GM23248 (cell line): ENCODE measurements around the gene TRIP6. TPM values are rescaled to one million over a fixed set of nuclear protein-coding genes. Genes with fewer than 3 reads are reported as not detected.

Experiments used
- DNase-seq: peaks from one replicate; pipeline ENCODE4 v3.0.0-alpha.2; 2015
- H2AFZ ChIP-seq: fragments of 200-600 bp; sonication (generic); 2 replicates; pipeline ENCODE4 v1.6.1; 2016; ENCODE audit warnings: antibody characterized with exemption
- H3F3A ChIP-seq: fragments of 200-600 bp; sonication (generic); 2 replicates; pipeline ENCODE4 v1.6.1; 2016; ENCODE audit warnings: mild to moderate bottlenecking, antibody characterized with exemption, mixed run types; ENCODE audit not compliant: insufficient read depth
- H3K27ac ChIP-seq: fragments of 200-600 bp; sonication (generic); 2 replicates; pipeline ENCODE4 v1.5.1; 2016; ENCODE audit warnings: mild to moderate bottlenecking
- H3K27me3 ChIP-seq: fragments of 200-600 bp; sonication (generic); replicated peaks from 2 replicates; pipeline ENCODE4 v1.6.1; 2016; ENCODE audit warnings: mild to moderate bottlenecking; ENCODE audit not compliant: insufficient read depth
- H3K36me3 ChIP-seq: fragments of 200-600 bp; sonication (generic); 2 replicates; pipeline ENCODE4 v1.6.1; 2016; ENCODE audit warnings: low read depth, mild to moderate bottlenecking
- H3K4me1 ChIP-seq: fragments of 200-600 bp; sonication (generic); 2 replicates; pipeline ENCODE4 v1.6.1; 2016; ENCODE audit warnings: mild to moderate bottlenecking; ENCODE audit not compliant: insufficient read depth
- H3K4me2 ChIP-seq: fragments of 200-600 bp; sonication (generic); one replicate; pipeline ENCODE4 v1.6.1; 2016; ENCODE audit warnings: mild to moderate bottlenecking; ENCODE audit not compliant: unreplicated experiment
- H3K4me3 ChIP-seq: fragments of 200-600 bp; sonication (generic); 2 replicates; pipeline ENCODE4 v1.5.1; 2016; ENCODE audit warnings: mild to moderate bottlenecking
- H3K79me2 ChIP-seq: fragments of 200-600 bp; sonication (generic); 2 replicates; pipeline ENCODE4 v1.6.1; 2016; ENCODE audit warnings: mild to moderate bottlenecking; ENCODE audit not compliant: insufficient read depth
- H3K9ac ChIP-seq: fragments of 200-600 bp; sonication (generic); 2 replicates; pipeline ENCODE4 v1.6.1; 2016; ENCODE audit warnings: mild to moderate bottlenecking
- H3K9me2 ChIP-seq: fragments of 200-600 bp; sonication (generic); 2 replicates; pipeline ENCODE4 v1.6.1; 2016; ENCODE audit warnings: mixed run types, mild to moderate bottlenecking, moderate library complexity; ENCODE audit not compliant: insufficient read depth
- H3K9me3 ChIP-seq: fragments of 200-600 bp; sonication (generic); one replicate; pipeline ENCODE4 v1.6.1; 2017; ENCODE audit warnings: low read depth
- H4K20me1 ChIP-seq: fragments of 200-600 bp; sonication (generic); 2 replicates; pipeline ENCODE4 v1.6.0; 2016; ENCODE audit not compliant: insufficient read depth
- EZH2 ChIP-seq: fragments of 200-600 bp; sonication (generic); IDR thresholded peaks from 2 replicates; pipeline ENCODE4 v1.6.1; 2018; ENCODE audit warnings: antibody characterized with exemption, mild to moderate bottlenecking; ENCODE audit not compliant: insufficient read depth, poor library complexity, severe bottlenecking
- EZH2phosphoT487 ChIP-seq: fragments of 200-600 bp; sonication (generic); IDR thresholded peaks from 2 replicates; pipeline ENCODE4 v1.6.1; 2018; ENCODE audit warnings: antibody characterized with exemption, moderate library complexity, mild to moderate bottlenecking, low read depth; ENCODE audit not compliant: insufficient read depth
- WGBS, 2 experiments: methylation state at CpG; one replicate each; pipeline ENCODE4 v1.1.6; 2015 to 2017; ENCODE audit warnings: low lambda C conversion rate in 2 of 2, low coverage in 1 of 2; ENCODE audit errors: missing lambda C conversion rate in 2 of 2; 5-methylcytosine and 5-hydroxymethylcytosine counted together
- in situ Hi-C: fragments of 300-500 bp; cut with MboI; formaldehyde crosslinking; loops from 2 replicates; pipeline ENCODE4 v1.15.0; 2020
- polyA plus RNA-seq: library from polyadenylated mRNA; unstranded; fragments of >200 nt; fragmentation: Nextera tagmentation; extraction: Ambion mirVana; gene quantifications from 2 replicates; pipeline ENCODE4 v1.2.1, GENCODE V29; 2016
- total RNA-seq: library from RNA; depleted of rRNA; stranded (reverse); fragments of >200 nt; shearing (Covaris generic); gene quantifications from 2 replicates; pipeline ENCODE4 v1.2.3, GENCODE V29; 2014

TRIP6 gene
- total and polyA plus RNA-seq, 2 experiments from 2014 or later = 68.6 to 113 TPM

DNA sequence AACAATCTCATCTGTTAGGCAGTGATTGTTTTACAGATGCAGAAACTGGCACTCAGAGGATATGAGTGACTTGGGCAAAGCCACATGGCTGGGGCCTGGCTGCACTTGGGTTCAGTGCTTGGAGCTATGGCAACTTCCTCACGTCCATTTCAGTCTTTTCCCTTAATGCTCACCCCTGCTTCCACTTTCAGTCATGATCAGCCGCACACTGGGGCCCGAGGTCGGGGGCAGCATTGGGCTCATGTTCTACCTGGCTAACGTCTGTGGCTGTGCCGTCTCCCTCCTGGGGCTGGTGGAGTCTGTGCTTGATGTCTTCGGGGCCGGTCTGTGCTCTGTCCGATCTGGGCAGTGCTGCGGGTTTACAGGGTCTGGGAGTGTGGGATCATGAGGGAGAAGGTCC, 11.7 kb upstream of the TRIP6 start:
- H4K20me1 ChIP-seq = no peaks in the 10 kb centered on the region
- no peak for DNase-seq
- no peak overlapping the region for H2AFZ ChIP-seq
- no peaks in the 10 kb centered on the region for H3K27me3 ChIP-seq
- H3K79me2 ChIP-seq = 0 out of 2 replicates have a peak, but pooled peaks cover 3% of the 10 kb centered on the region
- no peaks in the 10 kb centered on the region for H3K36me3 ChIP-seq
- no peak overlapping the region for H3K4me3 ChIP-seq
- TF ChIP-seq EZH2phosphoT487 (no peak), EZH2 (no peak)
- no peaks in the 10 kb centered on the region for H3F3A ChIP-seq
- H3K4me1 ChIP-seq = no peaks in the 10 kb centered on the region
- no peak overlapping the region for H3K4me2 ChIP-seq
- no peaks in the 10 kb centered on the region for H3K9me3 ChIP-seq
- in situ Hi-C loops = loop anchor here (10.0 to 25.0 kb wide), 2 partner anchors 141 to 393 kb away; partner anchors contain the start of gene SPACDR
- no peak overlapping the region for H3K9ac ChIP-seq
- WGBS, 2 experiments = 89 to 90% methylated on average over 10 of the region's 10 CpGs
- H3K27ac ChIP-seq = no peak overlapping the region
- no peaks in the 10 kb centered on the region for H3K9me2 ChIP-seq

DNA sequence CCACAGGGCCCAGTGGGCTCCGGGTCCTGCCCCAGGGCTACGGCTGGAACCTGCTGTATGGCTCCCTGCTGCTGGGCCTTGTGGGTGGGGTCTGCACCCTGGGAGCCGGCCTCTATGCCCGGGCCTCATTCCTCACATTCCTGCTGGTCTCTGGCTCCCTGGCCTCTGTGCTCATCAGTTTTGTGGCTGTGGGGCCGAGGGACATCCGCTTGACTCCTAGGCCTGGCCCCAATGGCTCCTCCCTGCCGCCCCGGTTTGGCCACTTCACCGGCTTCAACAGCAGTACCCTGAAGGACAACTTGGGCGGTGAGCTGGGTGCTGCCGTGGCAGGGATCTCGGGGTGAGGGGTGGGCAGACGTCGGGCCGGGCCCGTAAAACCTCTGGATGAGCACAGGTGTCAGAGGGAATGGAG, 10.3 kb upstream of the TRIP6 start:
- 94 to 95% methylated on average over 14 to 16 of the region's 16 CpGs for WGBS, 2 experiments
- H3K27me3 ChIP-seq = no peaks in the 10 kb centered on the region

DNA sequence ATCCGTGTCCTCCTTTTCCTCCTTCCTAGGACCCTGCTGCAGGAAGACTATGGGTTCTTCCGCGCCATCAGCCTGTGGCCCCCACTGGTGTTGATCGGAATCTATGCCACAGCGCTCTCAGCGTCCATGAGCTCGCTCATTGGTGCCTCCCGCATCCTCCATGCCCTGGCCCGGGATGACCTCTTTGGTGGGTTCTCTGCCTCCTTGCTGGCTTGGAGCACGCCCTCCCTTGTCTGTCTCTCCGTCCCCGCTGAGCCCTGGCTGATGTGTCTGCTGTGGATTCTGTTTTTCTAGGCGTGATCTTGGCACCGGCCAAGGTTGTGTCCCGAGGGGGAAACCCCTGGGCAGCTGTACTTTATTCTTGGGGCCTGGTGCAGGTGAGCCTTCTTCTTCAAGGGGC, 7.3 kb upstream of the TRIP6 start:
- Histone ChIP-seq H2AFZ (no peak overlapping the region), H3K27ac (no peak overlapping the region), H3K27me3 (no peaks in the 10 kb centered on the region), H3K36me3 (no peaks in the 10 kb centered on the region; the same call in 1 of the 2 replicates), H3K4me3 (no peak overlapping the region), H3K4me1 (no peaks in the 10 kb centered on the region), H3K9ac (no peak overlapping the region), H3K9me3 (no peaks in the 10 kb centered on the region), H3K79me2 (no peaks in the 10 kb centered on the region), H3F3A (peaks cover 4% of the 10 kb centered on the region; the same call in 1 of the 2 replicates), H3K4me2 (no peak overlapping the region), H4K20me1 (no peaks in the 10 kb centered on the region), H3K9me2 (no peaks in the 10 kb centered on the region)
- DNase-seq = no peak
- 84 to 86% methylated on average over 15 of the region's 15 CpGs for WGBS, 2 experiments
- in situ Hi-C loops = loop anchor here (10.0 to 25.0 kb wide), 2 partner anchors 145 to 398 kb away; partner anchors contain the start of gene SPACDR
- TF ChIP-seq EZH2phosphoT487 = no peak
- no peak for TF ChIP-seq EZH2

More for the DNA sequence above, 10.3 kb upstream of the TRIP6 start:
- Histone ChIP-seq H3K4me2 (no peak overlapping the region), H3F3A (no peaks in the 10 kb centered on the region), H4K20me1 (no peaks in the 10 kb centered on the region), H3K4me1 (no peaks in the 10 kb centered on the region), H3K4me3 (no peak overlapping the region), H3K27ac (no peak overlapping the region), H3K36me3 (no peaks in the 10 kb centered on the region; the same call in 1 of the 2 replicates), H3K9ac (no peak overlapping the region), H2AFZ (no peak overlapping the region), H3K9me3 (no peaks in the 10 kb centered on the region), H3K79me2 (0 out of 2 replicates have a peak, but pooled peaks cover 3% of the 10 kb centered on the region), H3K9me2 (no peaks in the 10 kb centered on the region)
- no peak for DNase-seq
- TF ChIP-seq EZH2 (no peak), EZH2phosphoT487 (no peak)
- in situ Hi-C loops = loop anchor here (10.0 to 25.0 kb wide), 2 partner anchors 142 to 395 kb away; partner anchors contain the start of gene SPACDR

DNA sequence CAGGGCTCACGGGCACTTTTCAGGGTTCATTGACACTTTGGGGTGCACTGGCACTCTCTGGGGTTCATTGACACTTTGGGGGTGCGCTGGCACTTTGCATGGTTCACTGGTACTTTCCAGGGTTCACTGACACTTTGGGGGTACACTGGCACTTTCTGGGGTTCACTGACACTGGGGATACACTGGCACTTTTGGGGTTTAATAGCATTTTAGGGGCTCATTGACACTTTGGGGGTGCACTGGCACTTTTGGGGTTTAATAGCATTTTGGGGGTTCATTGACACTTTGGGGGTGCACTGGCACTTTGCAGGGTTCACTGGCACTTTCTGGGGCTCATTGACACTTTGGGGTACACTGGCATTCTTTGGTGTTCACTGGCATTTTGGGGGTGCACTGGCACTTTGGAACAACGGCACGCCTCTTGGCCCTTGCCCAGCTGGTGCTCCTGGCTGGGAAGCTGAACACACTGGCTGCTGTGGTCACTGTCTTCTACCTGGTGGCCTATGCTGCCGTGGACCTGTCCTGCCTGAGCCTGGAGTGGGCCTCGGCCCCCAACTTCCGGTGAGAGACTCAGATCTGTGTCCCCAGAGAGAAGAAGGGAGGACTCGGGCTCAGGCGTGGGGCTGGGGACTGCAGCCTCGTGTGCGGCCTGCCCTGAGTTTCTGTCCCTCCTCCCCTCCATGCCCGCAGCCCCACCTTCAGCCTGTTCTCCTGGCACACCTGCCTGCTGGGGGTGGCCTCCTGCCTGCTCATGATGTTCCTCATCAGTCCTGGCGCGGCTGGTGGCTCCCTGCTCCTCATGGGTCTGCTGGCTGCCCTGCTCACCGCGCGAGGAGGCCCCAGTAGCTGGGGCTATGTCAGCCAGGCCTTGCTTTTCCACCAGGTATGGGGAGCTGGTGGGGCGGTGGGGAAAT, 6.2 kb upstream of the TRIP6 start:
- Histone ChIP-seq H3K27ac (no peak overlapping the region), H3K4me3 (no peak overlapping the region), H3K27me3 (no peaks in the 10 kb centered on the region), H3K4me2 (no peak overlapping the region), H4K20me1 (no peaks in the 10 kb centered on the region), H3K9ac (no peak overlapping the region), H3K79me2 (no peaks in the 10 kb centered on the region), H3K9me2 (no peaks in the 10 kb centered on the region), H2AFZ (no peak overlapping the region), H3K4me1 (no peaks in the 10 kb centered on the region), H3F3A (peaks cover 13% of the 10 kb centered on the region), H3K9me3 (no peaks in the 10 kb centered on the region), H3K36me3 (no peaks in the 10 kb centered on the region; the same call in 1 of the 2 replicates)
- WGBS, 2 experiments = 86% methylated on average over 17 to 18 of the region's 18 CpGs
- TF ChIP-seq EZH2phosphoT487 (no peak), EZH2 (no peak)
- in situ Hi-C loops = loop anchor here (25.0 kb wide), 1 partner anchor 399 kb away; the partner anchor contains the start of gene SPACDR
- no peak for DNase-seq
